Fibroblast of peridontal ligament (primary cell): ENCODE data around the gene UNC13A.

Source experiments
- DNase-seq: peaks from one replicate; pipeline ENCODE4 v3.0.0-alpha.2; 2010; ENCODE audit errors: extremely low read depth

Gene UNC13A

DNA sequence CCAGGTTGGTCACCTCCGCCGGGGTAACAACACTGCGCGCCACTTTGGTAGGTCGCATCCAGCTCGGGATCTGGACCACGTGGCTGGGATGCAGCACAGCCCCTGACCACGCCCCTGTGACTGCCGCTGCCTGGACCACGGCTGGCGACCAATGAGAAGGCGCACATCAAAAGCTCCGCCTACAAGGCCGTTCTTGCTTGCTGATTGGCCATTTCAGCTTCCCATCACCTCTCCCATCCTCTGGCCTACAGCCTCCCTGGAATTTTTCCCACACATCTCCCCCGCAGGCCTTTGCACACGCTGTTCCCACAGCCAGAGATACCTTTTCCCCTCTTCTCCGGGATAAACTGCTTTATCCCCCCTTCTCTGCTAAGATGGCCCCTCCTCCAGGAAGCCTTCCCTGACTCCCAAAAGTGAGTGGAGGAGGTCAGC lies 18.6 kb upstream of the UNC13A start:
- no peak for DNase-seq

DNA sequence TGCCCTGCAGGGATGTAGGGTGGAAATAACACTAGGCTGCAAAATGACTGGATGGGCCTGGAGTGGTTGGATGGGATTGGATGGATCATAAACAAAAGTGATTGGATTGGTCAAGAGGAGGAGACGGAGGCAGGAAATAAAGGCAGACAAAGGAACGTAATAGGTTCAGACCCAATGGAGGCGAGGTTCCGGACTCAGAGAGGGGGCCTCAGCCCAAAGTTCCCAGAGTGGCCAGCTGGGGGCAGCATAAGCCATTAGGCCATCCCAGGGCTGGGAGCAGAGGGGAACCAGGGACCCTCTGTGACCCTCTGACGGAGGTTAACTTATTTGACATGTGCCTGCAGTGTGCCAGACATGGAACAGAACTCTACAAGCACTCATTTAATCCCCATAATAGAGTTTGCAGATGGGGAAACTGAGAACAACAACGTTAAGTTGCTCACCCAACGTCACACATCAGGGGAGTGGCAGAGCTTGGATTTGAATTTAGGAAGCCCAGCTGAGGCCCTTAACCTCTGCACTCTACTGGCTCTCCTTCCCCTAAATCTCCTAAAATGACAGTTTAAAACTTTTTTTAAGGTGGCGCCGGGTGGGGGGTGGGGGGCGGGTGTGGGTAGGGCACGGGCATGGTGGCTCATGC lies 15.8 kb upstream of the UNC13A start:
- DNase-seq = peak; percentile 31

GRCh38 chr19:17695198-17695597 lies 7.0 kb upstream of the UNC13A start:
- DNase-seq = no peak

GRCh38 chr19:17692566-17692965 lies 4.4 kb upstream of the UNC13A start:
- DNase-seq = no peak

- DNase-seq = no peak
Measured at GRCh38 chr19:17688853-17689595, 870 bp upstream of the UNC13A start.

DNA sequence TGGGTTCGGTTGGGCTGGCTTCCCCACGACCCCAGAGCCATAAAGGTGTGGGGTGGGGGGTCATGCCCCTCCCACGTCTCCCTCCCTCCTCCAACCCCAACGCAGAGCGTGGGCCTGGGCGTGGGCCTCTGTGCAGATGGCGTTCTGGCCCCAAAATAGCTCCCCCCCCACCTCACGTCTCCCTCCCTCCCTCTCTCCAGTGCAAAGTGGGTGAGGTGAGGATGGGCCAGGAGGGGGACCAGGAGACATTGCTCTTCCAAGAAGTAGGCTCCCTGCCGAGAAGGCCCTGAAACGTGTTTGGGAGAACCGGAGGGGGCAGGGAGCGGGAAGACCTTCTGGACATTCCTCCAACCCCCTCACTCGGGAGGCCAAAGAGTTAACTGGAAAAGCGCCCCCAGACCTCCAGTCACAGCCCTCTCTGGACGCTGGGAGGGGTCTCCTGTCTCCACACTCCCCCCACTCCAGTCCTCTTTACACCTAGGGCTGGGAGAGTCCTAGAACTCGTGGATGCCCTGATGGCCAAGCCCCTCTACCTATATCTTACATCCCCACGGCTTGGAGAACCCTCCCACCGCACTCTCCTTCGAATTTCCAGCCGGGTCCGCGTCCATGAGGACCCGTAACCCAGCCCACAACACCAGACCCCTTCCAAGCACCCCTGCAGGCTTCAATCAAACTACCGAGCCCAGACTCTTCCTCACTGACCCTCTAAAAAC lies 855 bp downstream of the UNC13A start:
- no peak for DNase-seq

GRCh38 chr19:17686592-17687024 lies 1.5 kb downstream of the UNC13A start:
- no peak for DNase-seq

GRCh38 chr19:17686023-17686521 lies 2.1 kb downstream of the UNC13A start:
- no peak for DNase-seq

DNA sequence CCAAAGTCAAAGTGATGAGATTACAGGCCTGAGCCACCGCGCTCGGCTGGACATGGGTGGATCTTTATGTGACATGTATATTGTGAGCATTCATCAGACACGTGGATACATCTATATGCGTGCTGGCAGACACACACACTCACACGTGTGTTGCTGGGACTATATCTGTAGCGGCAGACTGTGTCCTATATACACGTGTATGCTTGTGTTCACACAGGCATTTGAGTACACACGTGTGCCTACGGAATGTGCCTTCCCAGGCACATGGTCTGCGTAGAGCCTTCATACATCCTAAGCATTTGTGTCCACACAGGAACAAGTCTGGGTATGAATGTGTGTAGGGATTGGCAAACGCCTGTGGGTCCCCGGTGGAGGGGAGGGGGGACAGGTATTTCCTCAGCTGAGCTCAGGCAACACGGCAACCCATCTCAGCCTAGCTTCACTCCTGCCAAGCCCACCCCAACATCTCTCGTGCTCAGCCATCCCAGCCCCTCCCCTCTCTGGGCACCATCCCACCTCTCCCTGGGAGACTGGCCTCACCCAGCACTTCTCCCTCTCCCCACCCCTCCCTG lies 2.6 kb downstream of the UNC13A start:
- DNase-seq = no peak

- DNase-seq = no peak
Measured at GRCh38 chr19:17684256-17684655, 3.9 kb downstream of the UNC13A start.

DNA sequence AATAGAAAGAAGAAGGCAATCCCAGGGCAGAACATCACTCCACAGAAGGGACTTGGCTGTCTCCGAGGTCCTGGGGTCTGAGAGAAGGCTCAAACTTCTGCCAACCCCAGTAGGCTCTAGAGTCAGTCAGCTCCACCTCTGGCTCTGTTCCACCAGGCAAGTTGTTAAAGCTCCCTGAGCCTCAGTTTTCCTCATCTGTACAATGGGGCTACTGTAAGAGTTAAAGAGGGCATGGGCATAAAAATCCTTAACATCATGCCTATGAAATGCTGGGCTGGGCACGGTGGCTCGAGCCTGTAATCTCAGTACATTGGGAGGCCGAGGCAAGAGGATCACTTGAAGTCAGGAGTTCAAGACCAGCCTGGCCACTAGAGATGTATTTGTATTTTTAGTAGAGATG lies 5.1 kb downstream of the UNC13A start:
- DNase-seq = no peak

DNA sequence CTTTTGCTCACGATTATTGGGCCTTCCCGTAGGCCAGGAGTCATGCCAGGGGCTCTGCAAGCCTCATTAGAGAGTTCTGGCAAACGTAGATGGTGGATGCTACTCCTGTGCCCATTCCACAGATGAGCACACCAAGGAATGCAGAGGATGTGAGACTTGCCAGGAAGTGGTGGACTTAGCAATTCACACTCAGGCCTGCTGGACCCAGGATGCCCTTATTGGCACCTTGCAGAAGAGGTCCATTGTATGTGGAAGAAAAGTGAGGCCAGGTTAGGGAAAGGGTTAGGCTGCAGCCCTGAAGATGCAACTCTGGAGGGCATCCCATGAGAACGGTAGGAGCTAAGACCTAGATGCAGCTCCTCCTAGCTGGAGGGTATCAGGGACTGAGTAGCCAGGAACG lies 5.9 kb downstream of the UNC13A start:
- DNase-seq = no peak

- DNase-seq = peak; percentile 30
Measured at GRCh38 chr19:17681505-17682125, 6.5 kb downstream of the UNC13A start.

DNA sequence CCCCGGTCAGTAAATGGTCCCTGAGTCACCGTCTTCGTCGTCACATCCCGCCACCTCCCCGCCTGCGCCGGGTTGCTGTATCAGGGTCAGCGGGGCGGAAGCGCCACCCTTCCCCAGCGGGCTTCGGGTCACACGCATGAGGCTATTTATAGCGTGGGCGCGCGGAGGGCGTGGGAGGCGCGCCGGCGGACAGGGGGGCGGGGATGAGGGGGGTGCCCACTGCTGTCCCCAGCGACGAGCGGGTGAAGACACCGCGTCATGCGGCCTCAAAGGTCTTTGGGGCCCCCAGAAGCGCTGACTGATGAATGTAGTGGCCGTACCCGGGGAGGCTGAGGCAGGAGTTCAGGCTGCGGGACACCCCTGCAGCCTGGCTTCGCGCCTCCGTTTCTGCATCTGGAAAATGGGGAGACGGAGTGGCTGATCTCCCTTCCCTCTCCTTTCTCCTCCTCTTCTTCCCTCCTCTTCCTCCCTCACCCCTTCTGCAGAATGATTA lies 7.9 kb downstream of the UNC13A start:
- peak; percentile 30 for DNase-seq

- DNase-seq = no peak
Measured at GRCh38 chr19:17679526-17680229, 8.5 kb downstream of the UNC13A start.

DNA sequence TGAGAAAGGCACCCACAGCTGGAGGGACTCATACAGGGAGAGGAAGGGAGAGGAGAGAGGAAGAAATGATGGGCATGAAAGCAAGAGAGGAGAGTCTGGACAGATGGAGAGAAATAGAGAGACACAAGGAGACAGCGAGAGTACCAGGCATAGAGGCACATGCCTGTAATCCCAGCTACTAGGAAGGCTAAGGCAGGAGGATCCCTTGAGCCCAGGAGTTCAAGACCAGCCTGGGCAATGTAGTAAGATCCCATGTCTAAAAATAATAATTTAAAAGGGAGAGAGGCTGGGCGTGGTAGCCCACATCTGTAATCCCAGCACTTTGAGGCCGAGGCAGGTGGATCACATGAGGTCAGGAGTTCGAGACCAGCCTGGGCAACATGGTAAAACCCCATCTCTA lies 9.3 kb downstream of the UNC13A start:
- no peak for DNase-seq

DNA sequence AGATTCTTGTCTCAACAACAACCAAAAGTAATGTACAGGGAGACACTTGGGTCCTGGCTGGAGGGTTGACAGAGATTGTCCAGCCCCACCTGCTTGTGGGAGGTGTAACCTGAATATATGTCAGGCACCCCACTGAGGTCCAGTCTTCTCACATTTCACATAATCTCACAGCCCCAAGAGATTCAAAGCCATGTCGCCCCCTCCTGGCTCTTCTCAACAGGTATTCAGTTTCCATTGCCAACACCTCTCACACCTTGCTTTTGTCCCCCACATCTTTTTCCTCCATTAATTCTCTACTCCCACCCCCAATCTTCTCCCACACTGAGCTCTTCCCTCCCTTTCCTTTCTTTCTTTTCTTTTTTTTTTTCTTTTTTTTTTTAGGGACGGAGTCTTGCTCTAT lies 11.2 kb downstream of the UNC13A start:
- DNase-seq = no peak

DNA sequence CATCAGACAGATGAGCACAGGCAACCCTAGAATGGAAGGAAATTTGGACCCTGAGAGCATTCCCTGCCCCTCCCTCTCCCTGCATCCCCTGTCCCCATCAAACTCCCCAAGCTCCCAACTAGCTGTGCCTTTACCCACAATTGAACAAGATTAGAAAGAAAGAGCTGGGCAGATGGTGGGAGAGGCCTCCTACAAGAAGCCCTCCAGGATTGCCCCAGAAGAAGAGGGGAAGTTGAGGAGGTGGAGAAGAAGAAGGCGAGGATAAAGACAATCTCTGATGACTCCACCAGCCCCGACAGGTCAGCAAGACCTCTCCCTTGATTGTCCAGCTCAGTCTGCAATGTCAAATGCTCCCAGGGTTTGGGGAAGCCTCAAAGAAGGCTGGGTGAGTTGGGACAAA lies 11.9 kb downstream of the UNC13A start:
- no peak for DNase-seq

GRCh38 chr19:17673937-17674799 lies 14.0 kb downstream of the UNC13A start:
- DNase-seq = no peak

DNA sequence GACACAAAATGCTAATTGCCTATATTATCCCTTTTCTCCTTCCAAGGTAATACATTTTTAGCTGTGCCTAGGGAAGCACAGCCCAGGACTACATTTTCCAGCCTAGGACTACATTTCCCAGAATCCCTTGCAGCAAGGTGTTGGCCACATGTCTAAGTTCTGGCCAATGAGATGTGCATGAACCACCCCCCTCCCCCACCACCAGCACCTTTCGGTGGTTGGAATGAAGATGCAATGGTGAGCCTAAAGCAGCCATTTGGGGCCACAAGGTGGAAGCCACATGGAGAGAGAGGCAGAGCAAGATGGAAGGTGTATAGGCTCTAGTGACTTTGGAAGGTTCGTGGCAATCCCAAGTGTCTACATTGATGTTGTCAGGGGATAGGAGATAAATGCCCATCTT lies 16.2 kb downstream of the UNC13A start:
- DNase-seq = peak; percentile 16
